Fibroblast of lung (primary cell): ENCODE results near the gene CFAP61. TPM values are rescaled to one million over a fixed set of nuclear protein-coding genes. Genes with fewer than 3 reads are reported as not detected.

ENCODE experiments used
- DNase-seq, 2 donors: peaks; one replicate each; pipeline versions ENCODE4 v3.0.0 to v3.0.0-alpha.2; 2010; ENCODE audit warnings: low read depth in 2 of 2
- H2AFZ ChIP-seq: 2 replicates; pipeline ENCODE4 v1.5.1; 2012; ENCODE audit warnings: low read length, control low read depth, inconsistent platforms
- H3K27ac ChIP-seq: 2 replicates; pipeline ENCODE4 v1.5.1; 2011; ENCODE audit warnings: low read length, control low read depth; ENCODE audit not compliant: insufficient read depth
- H3K27me3 ChIP-seq: 2 replicates; pipeline ENCODE4 v1.5.1; 2011; ENCODE audit warnings: mild to moderate bottlenecking, low read length; ENCODE audit not compliant: control insufficient read depth, insufficient read depth
- H3K36me3 ChIP-seq: 2 replicates; pipeline ENCODE4 v1.5.1; 2011; ENCODE audit warnings: low read length; ENCODE audit not compliant: control insufficient read depth, insufficient read depth
- H3K4me1 ChIP-seq: 2 replicates; pipeline ENCODE4 v1.5.1; 2011; ENCODE audit warnings: low read length; ENCODE audit not compliant: control insufficient read depth, insufficient read depth; ENCODE audit errors: extremely low read depth
- H3K4me2 ChIP-seq: 2 replicates; pipeline ENCODE4 v1.5.1; 2011; ENCODE audit warnings: low read length, control low read depth; ENCODE audit not compliant: insufficient read depth; ENCODE audit errors: extremely low read depth
- H3K4me3 ChIP-seq, 4 experiments: fragments of 200-600 bp in 1 of 4; sonication (generic) in 1 of 4; replicated peaks in 1 of 4; 2 replicates each; pipeline ENCODE4 v1.5.1; 2011 to 2016; ENCODE audit warnings: low read length in 4 of 4, low read depth in 3 of 4, mild to moderate bottlenecking in 3 of 4, control low read depth in 2 of 4, inconsistent platforms in 1 of 4, mixed read lengths in 1 of 4; ENCODE audit not compliant: insufficient read depth in 1 of 4; ENCODE audit errors: control extremely low read depth in 1 of 4
- H3K79me2 ChIP-seq: 2 replicates; pipeline ENCODE4 v1.5.1; 2012; ENCODE audit warnings: mild to moderate bottlenecking, low read length, inconsistent platforms; ENCODE audit not compliant: control insufficient read depth, insufficient read depth
- H3K9ac ChIP-seq: 2 replicates; pipeline ENCODE4 v1.5.1; 2011; ENCODE audit warnings: mild to moderate bottlenecking, low read length, control low read depth; ENCODE audit not compliant: insufficient read depth
- H3K9me3 ChIP-seq: 2 replicates; pipeline ENCODE4 v1.5.1; 2012; ENCODE audit warnings: low read depth, low read length; ENCODE audit not compliant: control insufficient read depth, insufficient read depth
- H4K20me1 ChIP-seq: 2 replicates; pipeline ENCODE4 v1.5.1; 2011; ENCODE audit warnings: low read length; ENCODE audit not compliant: control insufficient read depth, insufficient read depth; ENCODE audit errors: extremely low read depth
- CTCF ChIP-seq, 2 donors: IDR thresholded peaks in 1 of 2; conservative IDR thresholded peaks in 1 of 2; 1 replicate in 1 of 2; 2 replicates in 1 of 2; pipeline ENCODE4 v1.5.1; 2011 to 2012; ENCODE audit warnings: low read length in 2 of 2, control low read depth in 1 of 2, inconsistent platforms in 1 of 2, low read depth in 1 of 2, mild to moderate bottlenecking in 1 of 2
- EZH2 ChIP-seq: IDR thresholded peaks from 2 replicates; pipeline ENCODE4 v1.5.1; 2012; ENCODE audit warnings: low read length, control low read depth, mild to moderate bottlenecking; ENCODE audit errors: missing control alignments
- polyA plus RNA-seq, 2 donors: library from polyadenylated mRNA; depleted of rRNA in 1 of 2; stranded (reverse) in 1 of 2; unstranded in 1 of 2; fragments of >200 nt; gene quantifications; 2 replicates each; pipeline ENCODE4 v1.2.1, GENCODE V29; 2011 to 2012; ENCODE audit warnings: missing spikeins in 1 of 2
- total RNA-seq: library from RNA; depleted of rRNA; stranded (reverse); fragments of >200 nt; gene quantifications from 2 replicates; pipeline ENCODE4 v1.2.1, GENCODE V29; 2014

Gene CFAP61
- total and polyA plus RNA-seq, 2 donors (not counting 1 experiment from before 2014, with no cell fraction given) = not detected

DNA sequence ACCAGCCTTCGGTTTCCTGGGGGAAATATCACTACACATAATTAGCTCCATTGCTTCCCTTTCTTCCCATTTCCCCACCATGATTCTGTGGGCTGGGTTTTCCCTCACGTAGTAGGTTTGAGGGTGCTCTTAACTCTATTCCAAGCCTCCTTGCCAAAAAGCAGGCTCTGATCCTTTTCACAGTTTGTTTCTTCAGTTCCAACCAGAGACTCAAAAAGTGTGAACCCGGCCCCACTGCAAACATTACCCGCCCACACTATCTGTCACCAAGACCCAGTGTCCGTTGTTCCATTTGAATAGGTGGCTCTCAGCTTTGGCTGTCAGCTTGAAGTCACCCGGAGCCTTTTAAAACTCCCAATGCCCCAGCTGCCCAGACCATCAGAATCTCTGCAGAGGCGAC lies 47.0 kb upstream of the CFAP61 start:
- Histone ChIP-seq H3K4me1 (peaks cover 15% of the 10 kb centered on the region), H4K20me1 (no peaks in the 10 kb centered on the region), H2AFZ (no peak overlapping the region), H3K36me3 (peaks cover 6% of the 10 kb centered on the region), H3K4me2 (no peak overlapping the region), H3K27ac (no peak overlapping the region), H3K9me3 (no peaks in the 10 kb centered on the region), H3K4me3 (no peak overlapping the region), H3K9ac (no peak overlapping the region), H3K27me3 (no peaks in the 10 kb centered on the region), H3K79me2 (no peaks in the 10 kb centered on the region)
- no peak for DNase-seq
- TF ChIP-seq CTCF (conservative IDR thresholded peaks at IDR 0.05 in 1 of 2, IDR thresholded peaks at IDR 0.05 in 1 of 2; ENCODE audit: low read depth in 1 of 2, low read length in 2 of 2) = no peak
- TF ChIP-seq EZH2 = no peak

- Histone ChIP-seq H3K4me3 (no peak overlapping the region), H3K79me2 (no peaks in the 10 kb centered on the region), H3K27ac (no peak overlapping the region), H3K4me1 (peaks cover 7% of the 10 kb centered on the region), H4K20me1 (no peaks in the 10 kb centered on the region), H3K9me3 (no peaks in the 10 kb centered on the region), H2AFZ (no peak overlapping the region), H3K4me2 (no peak overlapping the region), H3K27me3 (no peaks in the 10 kb centered on the region), H3K9ac (no peak overlapping the region), H3K36me3 (no peaks in the 10 kb centered on the region)
- no peak for DNase-seq
- no peak for TF ChIP-seq CTCF (conservative IDR thresholded peaks at IDR 0.05 in 1 of 2, IDR thresholded peaks at IDR 0.05 in 1 of 2; ENCODE audit: low read depth in 1 of 2, low read length in 2 of 2)
- TF ChIP-seq EZH2 = no peak
These were observed 42.5 kb upstream of the CFAP61 start for GRCh38 chr20:20009784-20010253.

DNA sequence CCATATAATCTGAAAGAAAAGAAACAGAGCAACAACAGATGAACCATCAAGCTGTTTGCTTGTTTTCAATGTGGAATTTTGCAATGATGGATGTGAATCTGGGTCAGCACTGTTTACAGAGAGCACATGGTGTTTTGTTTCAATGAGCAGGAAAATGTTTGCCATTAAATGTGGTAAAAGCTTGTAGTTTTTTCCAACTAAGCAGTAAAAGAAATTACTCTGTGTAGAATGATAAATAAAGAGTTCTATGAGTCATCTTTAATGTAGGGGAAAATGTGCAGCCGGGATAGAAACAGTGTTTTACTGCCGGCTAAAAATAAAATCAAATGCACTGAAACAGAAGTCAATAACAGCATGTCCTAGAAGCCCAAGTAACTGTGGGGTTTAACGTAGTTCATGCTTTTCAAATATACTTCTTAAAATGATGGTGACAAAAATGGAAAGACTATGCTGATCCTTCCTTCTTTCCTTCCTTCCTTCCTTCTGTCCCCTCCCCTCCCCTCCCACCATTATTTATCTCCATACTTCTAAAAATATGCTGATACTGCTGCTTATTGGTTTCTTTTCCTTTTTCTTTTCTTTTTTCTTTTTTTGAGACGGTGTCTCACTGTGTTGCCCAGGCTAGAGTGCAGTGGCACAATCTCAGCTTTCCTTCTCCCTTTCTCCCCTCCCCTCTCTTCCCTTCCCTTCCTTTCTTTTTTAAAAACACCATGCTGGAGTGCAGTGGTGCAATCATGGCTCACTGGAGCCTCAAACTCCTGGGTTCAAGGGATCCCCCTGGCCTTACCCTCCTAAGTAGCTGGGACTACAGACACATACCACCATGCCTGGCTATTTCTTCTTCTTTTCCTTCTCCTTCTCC lies 41.5 kb upstream of the CFAP61 start:
- H4K20me1 ChIP-seq = no peaks in the 10 kb centered on the region
- peak; percentile 61 to 91 for DNase-seq
- peak overlapping the region; percentile 85 for H3K4me2 ChIP-seq
- peak overlapping the region; percentile 4 to 33 (median 10) for H3K4me3 ChIP-seq
- peaks cover 7% of the 10 kb centered on the region for H3K4me1 ChIP-seq
- H3K9ac ChIP-seq = peak overlapping the region; percentile 8
- H3K9me3 ChIP-seq = no peaks in the 10 kb centered on the region
- no peak overlapping the region for H3K27ac ChIP-seq
- TF ChIP-seq CTCF (conservative IDR thresholded peaks at IDR 0.05 in 1 of 2, IDR thresholded peaks at IDR 0.05 in 1 of 2; ENCODE audit: low read depth in 1 of 2, low read length in 2 of 2) (no peak), EZH2 (no peak)
- no peak overlapping the region for H2AFZ ChIP-seq
- no peaks in the 10 kb centered on the region for H3K36me3 ChIP-seq
- H3K27me3 ChIP-seq = no peaks in the 10 kb centered on the region
- H3K79me2 ChIP-seq = no peaks in the 10 kb centered on the region
